NCI-H146 (cell line): ENCODE data around the gene ANKRD11.
"Not testable (repeated sequence)": the region's sequence is repeated elsewhere in the genome, so short reads cannot be mapped to it uniquely, and the experiment has no call there.

ENCODE experiments used
- DNase-seq: peaks from one replicate; lab custom pipeline; 2025; lab: John Stamatoyannopoulos, UW

ANKRD11 gene

GRCh38 chr16:89363621-89364393 lies 126.6 kb downstream of the ANKRD11 start:
- DNase-seq: no peak

GRCh38 chr16:89362540-89363223 lies 127.7 kb downstream of the ANKRD11 start:
- DNase-seq: not testable (repeated sequence)

- no peak for DNase-seq
These were observed 128.4 kb downstream of the ANKRD11 start for GRCh38 chr16:89361751-89362539.

- no peak for DNase-seq
These were observed 129.5 kb downstream of the ANKRD11 start for GRCh38 chr16:89360760-89361435.

- no peak for DNase-seq
These were observed 130.9 kb downstream of the ANKRD11 start for GRCh38 chr16:89359264-89360147.

- DNase-seq: no peak
These were observed 132.0 kb downstream of the ANKRD11 start for GRCh38 chr16:89358030-89359005.

- DNase-seq: no peak
These were observed 133.1 kb downstream of the ANKRD11 start for GRCh38 chr16:89357055-89357816.

GRCh38 chr16:89355686-89356085 lies 134.7 kb downstream of the ANKRD11 start:
- DNase-seq: no peak

GRCh38 chr16:89355007-89355406 lies 135.4 kb downstream of the ANKRD11 start:
- no peak for DNase-seq

GRCh38 chr16:89354325-89354724 lies 136.0 kb downstream of the ANKRD11 start:
- DNase-seq: no peak

GRCh38 chr16:89352091-89352681 lies 138.2 kb downstream of the ANKRD11 start:
- no peak for DNase-seq

- no peak for DNase-seq
These were observed 138.7 kb downstream of the ANKRD11 start for GRCh38 chr16:89351645-89352044.

GRCh38 chr16:89350701-89351380 lies 139.5 kb downstream of the ANKRD11 start:
- DNase-seq: no peak

- DNase-seq: no peak
These were observed 140.3 kb downstream of the ANKRD11 start for GRCh38 chr16:89349947-89350633.

- DNase-seq: no peak
These were observed 142.6 kb downstream of the ANKRD11 start for GRCh38 chr16:89347807-89348206.

- DNase-seq: no peak
These were observed 143.5 kb downstream of the ANKRD11 start for GRCh38 chr16:89346869-89347268.

GRCh38 chr16:89345642-89346150 lies 144.7 kb downstream of the ANKRD11 start:
- DNase-seq: peak; percentile 78
